Measurements from ENCODE around the gene CBLIF.
"Not testable (repeated sequence)": the region's sequence is repeated elsewhere in the genome, so short reads cannot be mapped to it uniquely, and the experiment has no call there.

Gene CBLIF

GRCh38 chr11:59791639-59792038 lies 53.7 kb downstream of the CBLIF start:
- DNase-seq, result no peak

DNA sequence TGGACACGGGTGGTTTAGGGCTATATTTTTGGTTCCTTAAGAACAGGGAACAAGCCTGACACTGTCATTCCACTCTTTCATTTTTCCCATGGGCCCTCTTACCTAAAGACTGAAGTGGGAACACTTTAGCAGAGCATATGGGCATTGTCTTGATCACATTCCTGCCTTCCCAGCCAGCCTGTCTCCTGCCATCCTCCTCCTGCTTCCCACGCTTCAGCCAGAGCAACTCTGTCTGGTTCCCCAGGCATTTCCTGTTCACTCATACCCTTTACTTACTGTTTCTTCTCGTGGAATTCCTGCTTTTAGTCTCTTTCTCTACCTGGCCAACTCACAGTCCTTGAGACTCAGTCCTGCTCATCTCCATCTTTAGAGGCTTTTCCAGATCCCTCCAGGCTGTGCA lies 57.5 kb downstream of the CBLIF start:
- DNase-seq, result no peak

DNA sequence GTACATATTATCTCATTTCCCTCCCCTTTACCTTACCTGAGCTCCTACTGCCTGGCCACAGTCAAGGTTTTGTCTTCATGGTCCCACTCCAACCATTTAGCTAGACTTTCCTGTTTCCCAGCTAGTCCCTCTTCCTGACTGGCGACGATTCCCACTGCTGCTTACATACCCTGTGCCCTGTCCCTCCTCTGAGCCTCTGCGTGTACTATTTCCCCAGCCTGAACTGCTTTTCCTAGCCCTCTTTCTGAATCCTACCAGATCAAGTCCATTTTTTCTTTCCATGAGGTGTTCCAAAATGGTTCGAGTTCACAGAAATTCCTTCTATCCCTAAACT lies 58.1 kb downstream of the CBLIF start:
- no peak for DNase-seq

DNA sequence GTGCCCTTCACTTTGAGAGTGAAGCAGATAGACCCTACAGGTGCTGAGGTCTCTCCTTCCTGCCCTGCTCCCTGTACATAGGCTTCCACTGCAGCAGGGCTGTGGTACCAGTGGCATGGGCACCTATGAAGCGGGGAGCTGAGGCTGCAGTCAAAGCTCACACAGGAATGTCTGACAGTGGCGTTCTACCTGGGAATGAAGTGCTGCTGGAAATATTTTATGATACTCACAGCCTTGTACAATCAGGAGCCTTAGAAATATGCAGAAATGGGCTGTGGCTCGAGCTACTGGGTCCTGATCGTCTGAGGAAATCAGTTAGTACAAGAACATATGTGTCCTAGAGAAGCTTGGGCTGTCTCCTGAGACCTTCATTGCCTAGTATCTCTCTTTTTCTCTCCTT lies 59.5 kb downstream of the CBLIF start:
- no peak for DNase-seq

DNA sequence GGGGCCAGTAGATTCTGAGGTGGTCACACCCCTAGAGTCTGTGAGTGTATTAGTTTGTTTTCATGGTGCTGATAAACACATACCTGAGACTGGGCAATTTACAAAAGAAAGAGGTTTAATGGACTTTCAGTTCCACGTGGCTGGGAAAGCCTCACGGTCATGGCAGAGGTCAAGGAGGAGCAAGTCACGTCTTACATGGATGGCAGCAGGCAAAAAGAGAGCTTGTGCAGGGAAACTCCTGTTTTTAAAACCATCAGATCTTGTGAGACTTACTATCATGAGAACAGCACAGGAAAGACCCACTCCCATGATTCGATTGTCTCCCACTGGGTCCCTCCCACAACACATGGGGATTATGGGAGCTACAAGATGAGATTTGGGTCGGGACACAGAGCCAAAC lies 60.9 kb downstream of the CBLIF start:
- DNase-seq, result not testable (repeated sequence)

GRCh38 chr11:59783632-59784090 lies 61.6 kb downstream of the CBLIF start:
- no peak for DNase-seq

DNA sequence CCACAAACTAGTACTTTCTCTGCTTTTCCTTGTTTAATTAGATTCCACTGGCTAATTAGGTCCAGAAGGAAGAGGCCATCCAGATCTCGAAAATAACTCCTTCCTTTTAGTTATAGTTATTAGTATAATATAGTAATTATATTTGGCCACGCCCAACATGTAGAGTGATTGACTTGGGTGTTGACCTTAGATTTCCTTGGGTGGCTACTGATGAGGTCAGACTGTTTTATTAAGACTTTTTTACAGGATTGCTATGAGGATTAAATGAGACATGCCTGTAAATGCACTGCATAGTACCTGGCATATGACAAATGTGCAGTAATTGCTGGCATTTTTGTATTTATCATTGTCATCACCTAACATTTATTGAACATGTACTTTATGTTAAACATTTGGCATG lies 63.2 kb downstream of the CBLIF start:
- no peak for DNase-seq

DNA sequence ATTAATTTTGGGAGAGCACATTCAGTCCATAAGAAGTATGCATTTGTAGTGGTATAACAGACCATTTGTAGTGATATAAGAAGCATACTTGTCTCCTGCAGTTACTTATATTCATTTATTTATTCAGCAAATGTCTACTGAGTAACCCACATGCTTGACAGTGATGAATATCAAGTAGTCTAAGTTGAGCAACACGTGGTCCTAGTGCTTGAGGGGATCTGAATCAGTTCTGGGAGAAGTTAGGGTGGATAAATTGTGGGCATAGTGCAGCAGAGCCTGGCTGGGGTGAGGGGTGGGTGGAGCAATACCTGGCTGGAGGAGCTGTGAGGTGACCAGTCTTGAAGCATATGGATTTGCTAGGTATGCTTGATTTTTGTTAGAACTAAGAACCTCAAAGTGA lies 65.8 kb downstream of the CBLIF start:
- DNase-seq, result no peak

All from activated CD4-positive, alpha-beta T cell treated with anti-CD3 and anti-CD28 coated beads for 48 hours (primary cell).